Measurements from ENCODE around the gene EXD3.

Gene EXD3

DNA sequence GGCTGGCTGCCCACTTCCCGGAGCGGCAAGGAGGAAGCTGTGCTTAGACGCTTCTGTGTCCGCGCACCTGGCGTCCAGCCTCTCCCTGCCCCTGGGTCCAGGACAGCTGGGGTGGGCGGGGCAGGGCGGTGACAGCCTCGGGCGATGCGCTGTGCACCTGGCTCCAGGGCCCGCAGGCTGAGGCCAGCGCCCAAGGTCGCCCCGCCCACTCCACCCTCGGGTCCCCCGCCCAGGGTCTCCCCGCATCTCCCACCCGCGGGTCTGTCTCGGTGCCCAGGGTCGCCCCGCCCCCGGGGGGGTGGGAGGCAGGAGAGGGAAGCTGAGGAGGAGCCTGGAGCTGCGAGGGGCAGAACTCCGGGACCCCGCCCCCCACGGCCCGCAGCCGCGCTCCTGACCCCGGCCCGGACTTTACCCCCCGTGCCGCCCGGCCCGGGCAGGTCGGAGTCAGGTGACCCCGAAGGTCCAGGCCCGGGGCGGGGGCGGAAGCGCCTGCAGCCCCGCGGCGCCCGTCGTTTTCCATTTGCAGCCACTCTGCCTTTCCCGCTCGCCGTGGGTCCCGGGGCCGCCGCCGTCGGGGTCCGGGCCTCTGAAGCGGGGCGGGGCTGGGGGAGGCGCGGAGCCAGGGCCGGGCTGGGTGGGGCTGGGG, 18.4 kb upstream of the EXD3 start, which contains the start of gene ENTPD8:
Gene ENTPD8 (minus strand): TSS at position 69 of the 646 bp plus-strand sequence. CDS start 3,072 bp downstream, outside the sequence.
- H3K27ac ChIP-seq (ENCODE audit: low read length) = no peak within 1 kb of the TSS

DNA sequence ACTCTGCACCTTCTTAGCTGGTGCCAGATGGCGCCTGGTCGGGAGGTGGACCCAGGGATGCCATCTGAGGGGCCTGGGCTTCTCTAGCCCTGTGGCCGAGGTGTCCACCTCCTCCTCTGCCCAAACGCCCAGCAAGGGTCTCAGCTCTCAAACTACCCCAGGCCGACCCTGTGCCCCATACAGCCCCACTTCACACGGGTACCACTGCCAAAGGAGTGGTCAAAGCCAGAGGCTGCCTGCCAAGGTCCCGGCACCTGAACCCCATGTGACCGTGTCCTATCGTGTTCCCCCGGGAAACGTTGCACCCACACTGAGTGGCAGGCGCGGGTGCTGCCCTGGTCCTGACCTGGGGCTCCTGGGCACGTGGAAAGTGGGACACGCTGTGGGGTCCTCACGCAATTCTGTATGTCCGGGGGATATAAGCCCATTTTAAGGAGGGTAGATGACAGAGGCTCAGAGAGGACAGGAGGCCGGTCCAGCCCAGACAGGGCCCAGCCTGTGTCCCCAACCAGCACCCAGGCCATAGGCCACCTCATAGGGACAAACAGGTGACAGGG, 16.3 kb upstream of the EXD3 start:
- Histone ChIP-seq H3K4me1 (ENCODE audit: control insufficient read depth, low read depth, low read length) (no peaks in the 10 kb centered on the region), H3K27ac (ENCODE audit: low read length) (no peak overlapping the region), H3K36me3 (ENCODE audit: control insufficient read depth, low read depth, low read length) (no peaks in the 10 kb centered on the region), H3K9me3 (ENCODE audit: control insufficient read depth, low read depth, low read length) (no peaks in the 10 kb centered on the region), H3K9ac (ENCODE audit: low read length) (no peak overlapping the region), H3K4me3 (ENCODE audit: low read length) (no peak overlapping the region), H3K27me3 (ENCODE audit: control insufficient read depth, insufficient read depth, low read length) (peaks cover 12% of the 10 kb centered on the region)

More for the DNA sequence above, 18.4 kb upstream of the EXD3 start, which contains the start of gene ENTPD8:
- Histone ChIP-seq H3K9me3 (ENCODE audit: control insufficient read depth, low read depth, low read length) (no peaks in the 10 kb centered on the region), H3K9ac (ENCODE audit: low read length) (no peak within 1 kb of the TSS), H3K4me1 (ENCODE audit: control insufficient read depth, low read depth, low read length) (no peaks in the 10 kb centered on the region), H3K36me3 (ENCODE audit: control insufficient read depth, low read depth, low read length) (no peaks in the 10 kb centered on the region), H3K4me3 (ENCODE audit: low read length) (peak within 1 kb of the TSS; percentile 35), H3K27me3 (ENCODE audit: control insufficient read depth, insufficient read depth, low read length) (peaks cover 12% of the 10 kb centered on the region)

DNA sequence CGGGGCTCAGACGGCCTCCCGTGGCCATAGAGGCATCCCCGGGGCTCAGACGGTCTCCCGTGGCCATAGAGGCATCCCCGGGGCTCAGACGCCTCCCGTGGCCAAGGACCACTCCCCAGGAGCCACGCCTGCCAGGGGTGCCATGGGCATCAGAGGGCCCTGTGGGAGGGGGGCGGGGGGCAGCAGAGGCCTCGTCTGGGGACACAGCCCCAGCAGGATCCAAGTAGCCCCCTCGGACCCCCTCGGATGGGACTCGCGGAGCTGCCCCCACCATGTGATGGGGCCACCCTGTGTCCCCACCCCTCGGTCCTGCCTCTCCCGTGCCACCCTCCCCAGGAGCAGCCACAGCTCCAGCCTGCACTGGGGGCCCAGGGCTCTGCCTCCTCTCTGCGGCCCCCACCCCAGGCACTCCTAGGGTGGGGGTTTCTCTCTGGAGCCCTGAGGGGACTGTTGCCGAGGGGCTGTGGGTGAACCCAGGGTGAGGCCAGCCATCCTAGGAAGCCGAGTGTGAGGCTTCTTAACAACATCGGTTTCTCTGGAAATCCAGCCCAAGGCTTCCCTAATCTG, 15.7 kb upstream of the EXD3 start:
- H3K4me1 ChIP-seq (ENCODE audit: control insufficient read depth, low read depth, low read length) = no peaks in the 10 kb centered on the region
- H3K4me3 ChIP-seq (ENCODE audit: low read length) = no peak overlapping the region
- no peak overlapping the region for H3K9ac ChIP-seq (ENCODE audit: low read length)
- H3K27ac ChIP-seq (ENCODE audit: low read length) = no peak overlapping the region
- peaks cover 12% of the 10 kb centered on the region for H3K27me3 ChIP-seq (ENCODE audit: control insufficient read depth, insufficient read depth, low read length)
- no peaks in the 10 kb centered on the region for H3K36me3 ChIP-seq (ENCODE audit: control insufficient read depth, low read depth, low read length)
- H3K9me3 ChIP-seq (ENCODE audit: control insufficient read depth, low read depth, low read length) = no peaks in the 10 kb centered on the region

DNA sequence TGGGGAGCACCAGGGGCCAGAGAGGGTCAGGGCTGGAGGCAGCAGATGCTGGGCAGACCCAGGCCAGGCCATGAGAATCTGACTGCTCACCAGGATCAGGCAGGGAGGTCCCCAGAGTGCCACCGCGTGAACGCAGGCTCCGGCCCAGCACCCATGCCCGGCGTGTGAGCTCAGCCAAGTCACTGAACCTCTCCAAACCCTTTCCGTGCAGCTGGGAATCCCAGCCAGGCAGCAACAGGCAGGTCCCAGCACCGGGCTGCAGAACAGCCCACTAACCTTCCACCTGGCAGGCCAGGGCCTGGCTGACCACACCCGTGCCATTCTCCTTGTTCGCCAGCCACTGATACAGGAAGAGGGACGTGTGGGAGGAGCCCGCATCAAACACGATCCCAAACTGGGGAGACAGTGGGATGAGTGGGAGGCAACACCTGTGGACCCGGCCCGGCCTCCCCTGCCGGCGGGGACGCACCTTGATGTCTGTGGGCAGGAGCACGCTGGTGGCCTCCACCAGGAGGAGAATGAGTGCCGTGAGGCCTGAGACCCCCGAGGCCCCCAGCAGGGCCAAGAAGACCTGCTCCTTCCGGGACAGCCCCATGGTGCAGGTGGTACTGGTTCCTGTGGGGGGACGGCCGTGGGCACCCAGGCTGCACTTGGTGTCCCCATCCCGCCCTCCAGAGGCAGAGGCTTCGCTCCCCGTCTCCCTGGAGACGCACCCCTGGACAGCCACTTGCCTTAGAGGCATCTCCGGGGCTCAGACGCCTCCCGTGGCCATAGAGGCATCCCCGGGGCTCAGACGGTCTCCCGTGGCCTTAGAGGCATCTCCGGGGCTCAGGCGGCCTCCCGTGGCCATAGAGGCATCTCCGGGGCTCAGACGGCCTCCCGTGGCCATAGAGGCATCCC, 15.0 kb upstream of the EXD3 start:
- Histone ChIP-seq H3K9ac (ENCODE audit: low read length) (no peak overlapping the region), H3K4me1 (ENCODE audit: control insufficient read depth, low read depth, low read length) (no peaks in the 10 kb centered on the region), H3K27me3 (ENCODE audit: control insufficient read depth, insufficient read depth, low read length) (peaks cover 12% of the 10 kb centered on the region), H3K9me3 (ENCODE audit: control insufficient read depth, low read depth, low read length) (no peaks in the 10 kb centered on the region), H3K27ac (ENCODE audit: low read length) (no peak overlapping the region), H3K4me3 (ENCODE audit: low read length) (no peak overlapping the region), H3K36me3 (ENCODE audit: control insufficient read depth, low read depth, low read length) (no peaks in the 10 kb centered on the region)

DNA sequence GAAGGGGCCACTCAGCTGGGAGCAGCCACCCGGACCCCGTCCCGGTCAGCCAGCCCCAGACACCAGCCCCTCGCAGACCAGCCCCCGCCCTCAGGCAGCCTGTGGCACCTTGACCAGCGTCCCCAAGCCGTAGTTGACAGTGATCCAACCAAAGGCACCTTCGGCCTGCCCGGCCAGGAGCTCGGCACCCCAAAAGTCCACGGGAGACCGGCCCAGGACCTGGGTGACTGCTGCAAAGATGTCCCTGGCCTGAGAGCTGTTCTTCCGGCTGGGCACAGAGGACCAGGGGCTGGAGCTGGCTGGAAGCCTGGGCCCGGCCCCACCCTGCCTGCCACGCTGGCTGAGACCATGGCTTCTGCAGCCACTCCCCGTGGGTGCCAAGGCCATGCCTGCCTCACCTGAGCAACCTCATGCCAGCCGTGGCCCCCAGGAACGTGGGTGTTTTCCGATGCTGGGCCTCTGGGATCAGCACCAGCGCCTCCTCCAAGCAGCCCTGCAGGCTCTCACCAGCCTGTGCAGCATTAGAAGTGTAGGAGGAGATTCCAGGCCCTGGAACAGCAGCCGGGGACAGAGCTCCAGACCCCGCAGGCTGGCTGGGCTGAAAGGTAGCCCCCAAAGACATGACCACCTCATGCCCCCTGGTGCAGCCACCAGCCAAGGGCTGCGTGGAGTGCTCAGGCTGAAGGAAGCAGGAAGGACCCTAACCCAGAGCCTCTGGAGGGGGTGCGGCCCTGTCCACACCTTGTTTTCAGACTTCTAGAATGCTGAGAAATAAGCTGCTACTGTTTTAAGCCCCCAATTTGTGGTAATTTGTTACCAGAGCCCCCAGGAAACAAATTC, 14.0 kb upstream of the EXD3 start:
- Histone ChIP-seq H3K9me3 (ENCODE audit: control insufficient read depth, low read depth, low read length) (no peaks in the 10 kb centered on the region), H3K27ac (ENCODE audit: low read length) (no peak overlapping the region), H3K9ac (ENCODE audit: low read length) (no peak overlapping the region), H3K36me3 (ENCODE audit: control insufficient read depth, low read depth, low read length) (no peaks in the 10 kb centered on the region), H3K27me3 (ENCODE audit: control insufficient read depth, insufficient read depth, low read length) (peaks cover 2% of the 10 kb centered on the region), H3K4me3 (ENCODE audit: low read length) (no peak overlapping the region), H3K4me1 (ENCODE audit: control insufficient read depth, low read depth, low read length) (no peaks in the 10 kb centered on the region)

DNA sequence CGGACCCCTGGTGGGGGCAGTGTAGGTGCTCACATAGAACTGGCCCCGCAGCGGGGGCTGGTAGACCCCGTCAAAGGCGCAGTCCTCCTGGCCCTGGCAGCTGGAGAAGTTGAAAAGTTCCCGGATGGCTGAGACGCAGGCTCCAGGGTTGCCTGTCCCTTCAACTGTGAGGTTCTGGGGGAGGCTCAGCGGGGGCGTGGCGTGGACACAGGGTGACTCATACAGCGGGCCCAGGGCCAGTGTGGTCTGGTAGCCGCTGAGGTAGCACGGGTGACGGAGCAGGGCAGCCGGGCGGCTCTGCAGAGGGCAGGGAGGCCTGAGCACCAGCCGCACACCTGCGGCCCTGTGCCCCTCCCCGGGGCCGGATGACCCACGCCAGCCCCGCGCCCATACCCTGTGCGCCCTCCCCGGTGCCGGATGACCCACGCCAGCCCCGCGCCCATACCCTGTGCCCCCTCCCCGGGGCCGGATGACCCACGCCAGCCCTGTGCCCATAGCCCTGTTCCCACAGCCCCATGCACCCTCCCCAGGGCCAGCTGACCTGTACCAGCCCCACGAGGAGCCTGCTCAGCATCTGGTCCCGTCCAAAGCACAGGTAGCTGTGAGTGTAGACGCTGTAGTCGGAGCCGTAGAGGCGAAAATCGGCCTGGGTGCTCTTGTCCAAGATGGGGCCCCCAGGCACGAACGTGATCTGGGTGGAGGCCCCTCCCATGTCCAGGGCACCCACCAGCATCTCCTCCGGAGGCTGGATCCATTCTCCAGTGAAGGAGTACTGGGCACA, 13.2 kb upstream of the EXD3 start:
- H3K4me3 ChIP-seq (ENCODE audit: low read length) = no peak overlapping the region
- H3K9me3 ChIP-seq (ENCODE audit: control insufficient read depth, low read depth, low read length) = no peaks in the 10 kb centered on the region
- H3K36me3 ChIP-seq (ENCODE audit: control insufficient read depth, low read depth, low read length) = no peaks in the 10 kb centered on the region
- no peak overlapping the region for H3K27ac ChIP-seq (ENCODE audit: low read length)
- no peak overlapping the region for H3K9ac ChIP-seq (ENCODE audit: low read length)
- H3K27me3 ChIP-seq (ENCODE audit: control insufficient read depth, insufficient read depth, low read length) = no peaks in the 10 kb centered on the region
- H3K4me1 ChIP-seq (ENCODE audit: control insufficient read depth, low read depth, low read length) = no peaks in the 10 kb centered on the region

DNA sequence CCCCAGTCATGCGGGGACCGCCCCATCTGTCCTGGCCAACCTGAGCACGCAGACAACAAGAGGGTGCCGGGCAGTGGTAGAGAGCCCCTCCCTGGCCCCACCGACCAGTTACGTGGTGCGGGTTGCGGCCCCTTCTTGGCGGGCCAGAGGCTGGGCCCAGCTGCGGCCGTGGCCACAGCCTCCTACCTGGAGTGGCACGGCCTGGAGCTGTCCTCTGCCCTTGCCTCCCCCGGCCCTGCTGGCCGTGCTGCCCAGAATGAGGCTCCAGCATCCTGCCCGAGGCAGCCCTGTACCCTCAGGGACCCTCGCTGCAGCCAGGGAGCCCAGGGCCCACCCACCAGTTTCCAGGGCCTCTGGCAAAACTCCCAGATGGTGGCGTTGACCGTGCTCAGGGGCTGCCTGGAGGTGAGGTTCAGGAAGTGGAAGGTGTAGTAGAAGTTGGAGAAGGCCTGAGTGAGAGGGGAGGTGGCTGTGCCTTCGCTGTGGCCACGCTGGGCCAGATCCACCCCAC, 12.5 kb upstream of the EXD3 start:
- Histone ChIP-seq H3K9ac (ENCODE audit: low read length) (no peak overlapping the region), H3K27me3 (ENCODE audit: control insufficient read depth, insufficient read depth, low read length) (no peaks in the 10 kb centered on the region), H3K4me1 (ENCODE audit: control insufficient read depth, low read depth, low read length) (no peaks in the 10 kb centered on the region), H3K4me3 (ENCODE audit: low read length) (no peak overlapping the region), H3K9me3 (ENCODE audit: control insufficient read depth, low read depth, low read length) (no peaks in the 10 kb centered on the region), H3K36me3 (ENCODE audit: control insufficient read depth, low read depth, low read length) (no peaks in the 10 kb centered on the region), H3K27ac (ENCODE audit: low read length) (no peak overlapping the region)

DNA sequence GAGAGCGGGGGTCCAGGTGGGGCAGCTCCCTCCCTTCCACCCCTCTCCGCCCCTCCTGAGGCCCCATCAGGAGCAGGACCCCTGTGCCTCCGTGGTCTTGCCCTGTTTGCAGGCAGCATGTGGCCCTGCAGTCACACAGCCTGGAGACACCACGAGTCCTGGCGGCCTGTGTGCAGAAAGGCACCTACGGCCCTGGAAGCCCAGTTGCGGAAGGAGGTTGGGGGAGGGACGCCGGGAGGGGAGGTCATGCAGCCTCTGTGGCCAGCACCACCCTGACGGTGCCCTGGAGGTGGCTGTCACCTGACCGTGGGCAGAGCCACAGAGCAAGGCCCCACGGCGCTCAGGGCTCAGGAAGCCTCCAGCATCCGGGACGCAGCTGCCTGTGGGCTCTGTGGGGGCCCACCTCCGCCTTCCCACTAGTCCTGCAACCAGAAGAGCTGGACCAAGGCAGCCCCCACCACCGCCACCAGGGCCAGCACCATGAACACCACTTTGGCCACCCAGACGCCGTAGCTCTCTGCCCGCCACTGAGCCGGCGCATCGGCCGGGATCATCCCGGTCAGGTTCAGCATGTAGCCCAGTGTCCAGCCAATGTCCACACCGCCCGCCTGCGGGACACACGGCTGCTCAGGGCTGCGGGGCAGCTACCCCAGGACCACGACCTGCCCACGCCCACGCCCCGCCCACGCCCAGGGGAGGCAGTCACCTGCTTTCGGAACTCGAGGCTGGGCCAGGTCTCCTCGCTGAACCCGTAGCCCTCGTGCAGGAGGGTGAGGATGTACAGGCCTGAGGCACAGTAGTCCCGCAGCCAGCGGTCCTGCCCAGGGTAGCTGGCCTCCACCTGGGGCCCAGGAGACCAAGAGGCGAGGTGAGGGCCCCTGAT, 11.8 kb upstream of the EXD3 start:
- Histone ChIP-seq H3K4me3 (ENCODE audit: low read length) (no peak overlapping the region), H3K27me3 (ENCODE audit: control insufficient read depth, insufficient read depth, low read length) (no peaks in the 10 kb centered on the region), H3K9me3 (ENCODE audit: control insufficient read depth, low read depth, low read length) (no peaks in the 10 kb centered on the region), H3K9ac (ENCODE audit: low read length) (no peak overlapping the region), H3K36me3 (ENCODE audit: control insufficient read depth, low read depth, low read length) (no peaks in the 10 kb centered on the region), H3K4me1 (ENCODE audit: control insufficient read depth, low read depth, low read length) (no peaks in the 10 kb centered on the region), H3K27ac (ENCODE audit: low read length) (no peak overlapping the region)

DNA sequence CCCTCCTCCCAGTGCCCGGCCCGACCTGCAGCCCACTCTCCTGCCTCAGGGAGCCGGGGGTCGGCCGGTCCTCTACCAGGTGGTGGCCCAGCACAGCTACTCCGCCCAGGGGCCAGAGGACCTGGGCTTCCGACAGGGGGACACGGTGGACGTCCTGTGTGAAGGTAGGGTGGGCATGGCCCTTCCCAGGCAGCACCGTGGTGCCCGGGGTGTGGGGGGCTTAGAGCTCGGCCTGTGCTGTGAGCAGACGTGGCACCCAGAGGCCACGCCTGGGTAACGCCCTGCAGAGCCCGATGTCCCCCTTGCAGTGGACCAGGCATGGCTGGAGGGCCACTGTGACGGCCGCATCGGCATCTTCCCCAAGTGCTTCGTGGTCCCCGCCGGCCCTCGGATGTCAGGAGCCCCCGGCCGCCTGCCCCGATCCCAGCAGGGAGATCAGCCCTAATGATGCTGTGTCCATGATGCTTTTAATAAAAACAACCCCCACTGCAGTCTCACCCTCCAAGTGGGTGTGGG, 11.0 kb upstream of the EXD3 start:
- no peak overlapping the region for H3K9ac ChIP-seq (ENCODE audit: low read length)
- no peaks in the 10 kb centered on the region for H3K9me3 ChIP-seq (ENCODE audit: control insufficient read depth, low read depth, low read length)
- no peaks in the 10 kb centered on the region for H3K36me3 ChIP-seq (ENCODE audit: control insufficient read depth, low read depth, low read length)
- no peak overlapping the region for H3K4me3 ChIP-seq (ENCODE audit: low read length)
- no peaks in the 10 kb centered on the region for H3K4me1 ChIP-seq (ENCODE audit: control insufficient read depth, low read depth, low read length)
- H3K27me3 ChIP-seq (ENCODE audit: control insufficient read depth, insufficient read depth, low read length) = no peaks in the 10 kb centered on the region
- H3K27ac ChIP-seq (ENCODE audit: low read length) = no peak overlapping the region
